Large intestine (tissue), 3 donors: ENCODE results near the gene CALB2. TPM values are rescaled to one million over a fixed set of nuclear protein-coding genes. Genes with fewer than 3 reads are reported as not detected.
"Not testable (repeated sequence)": the region's sequence is repeated elsewhere in the genome, so short reads cannot be mapped to it uniquely, and the experiment has no call there.

ENCODE experiments used
- DNase-seq, 2 donors: peaks; one replicate each; pipeline versions ENCODE4 v3.0.0 to v3.0.0-alpha.2; 2013
- H3K27ac ChIP-seq: one replicate; pipeline ENCODE4 v1.5.1; 2013; ENCODE audit warnings: low read length
- H3K27me3 ChIP-seq: 2 replicates; pipeline ENCODE4 v1.6.1; 2013; ENCODE audit warnings: low read length; ENCODE audit not compliant: control insufficient read depth, insufficient read depth
- H3K36me3 ChIP-seq: 2 replicates; pipeline ENCODE4 v1.6.1; 2013; ENCODE audit warnings: low read length; ENCODE audit not compliant: control insufficient read depth, insufficient read depth
- H3K4me1 ChIP-seq: one replicate; pipeline ENCODE4 v1.6.1; 2013; ENCODE audit warnings: low read length; ENCODE audit not compliant: control insufficient read depth, insufficient read depth
- H3K4me3 ChIP-seq: one replicate; pipeline ENCODE4 v1.5.1; 2013; ENCODE audit warnings: low read length
- H3K9me3 ChIP-seq: one replicate; pipeline ENCODE4 v1.6.1; 2013; ENCODE audit warnings: mild to moderate bottlenecking, low read depth, low read length, moderate library complexity; ENCODE audit not compliant: control insufficient read depth
- WGBS: methylation state at CpG from one replicate; pipeline ENCODE4 v1.1.5; 2013; ENCODE audit warnings: low lambda C conversion rate; ENCODE audit not compliant: insufficient coverage; 5-methylcytosine and 5-hydroxymethylcytosine counted together
- polyA plus RNA-seq: library from polyadenylated mRNA; unstranded; fragments of 120-200 nt; gene quantifications from one replicate; pipeline ENCODE4 v1.2.1, GENCODE V29; 2013

CALB2 gene
- polyA plus RNA-seq, 1 donor, result 1.5 TPM

DNA sequence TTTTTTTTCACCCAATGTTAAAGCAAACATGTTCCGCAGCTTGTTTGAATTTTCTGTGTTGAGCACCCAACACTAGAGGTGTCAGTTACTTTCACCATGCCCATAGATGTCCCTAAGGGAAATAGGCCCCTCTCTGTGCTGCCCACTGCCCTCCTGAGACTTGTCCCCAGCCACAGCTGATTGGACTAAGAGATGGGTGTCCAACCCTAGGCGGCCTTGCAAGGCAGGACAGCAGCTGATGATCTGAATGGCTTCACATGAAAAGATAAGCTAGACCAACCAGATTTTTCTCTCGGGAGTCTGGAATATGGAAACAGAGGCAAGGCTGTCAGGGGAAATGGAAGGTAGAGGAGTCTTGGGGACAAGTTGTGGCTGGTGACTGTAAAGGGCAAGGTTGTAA lies 6.1 kb upstream of the CALB2 start:
- H3K27me3 ChIP-seq, result peaks cover 5% of the 10 kb centered on the region
- H3K36me3 ChIP-seq, result no peaks in the 10 kb centered on the region
- H3K27ac ChIP-seq, result no peak overlapping the region
- WGBS, result 100% methylated on average over 1 of the region's 3 CpGs
- no peak overlapping the region for H3K4me3 ChIP-seq
- H3K4me1 ChIP-seq, result no peaks in the 10 kb centered on the region
- no peaks in the 10 kb centered on the region for H3K9me3 ChIP-seq
- no peak for DNase-seq

GRCh38 chr16:71352963-71353460 lies 5.5 kb upstream of the CALB2 start:
- no peaks in the 10 kb centered on the region for H3K4me1 ChIP-seq
- H3K27ac ChIP-seq, result no peak overlapping the region
- H3K27me3 ChIP-seq, result peaks cover 11% of the 10 kb centered on the region
- H3K9me3 ChIP-seq, result no peaks in the 10 kb centered on the region
- no peak for DNase-seq
- H3K36me3 ChIP-seq, result no peaks in the 10 kb centered on the region
- no peak overlapping the region for H3K4me3 ChIP-seq
- WGBS, result no CpG with 5 or more reads among the region's 1 CpG

- peaks cover 16% of the 10 kb centered on the region for H3K27me3 ChIP-seq
- H3K9me3 ChIP-seq, result no peaks in the 10 kb centered on the region
- H3K27ac ChIP-seq, result no peak overlapping the region
- H3K4me3 ChIP-seq, result no peak overlapping the region
- DNase-seq, result no peak
- H3K36me3 ChIP-seq, result no peaks in the 10 kb centered on the region
- WGBS, result 83% methylated on average over 1 of the region's 5 CpGs
- no peaks in the 10 kb centered on the region for H3K4me1 ChIP-seq
Observed at GRCh38 chr16:71353736-71354135, 4.8 kb upstream of the CALB2 start.

GRCh38 chr16:71354156-71354555 lies 4.4 kb upstream of the CALB2 start:
- no peaks in the 10 kb centered on the region for H3K4me1 ChIP-seq
- H3K9me3 ChIP-seq, result no peaks in the 10 kb centered on the region
- DNase-seq, result no peak
- H3K36me3 ChIP-seq, result no peaks in the 10 kb centered on the region
- H3K27me3 ChIP-seq, result peaks cover 19% of the 10 kb centered on the region
- H3K27ac ChIP-seq, result no peak overlapping the region
- H3K4me3 ChIP-seq, result no peak overlapping the region
- no CpG with 5 or more reads among the region's 4 CpGs for WGBS

GRCh38 chr16:71356051-71356740 lies 2.3 kb upstream of the CALB2 start:
- no peak for DNase-seq
- H3K4me3 ChIP-seq, result no peak overlapping the region
- no peaks in the 10 kb centered on the region for H3K9me3 ChIP-seq
- H3K36me3 ChIP-seq, result no peaks in the 10 kb centered on the region
- H3K27ac ChIP-seq, result no peak overlapping the region
- H3K27me3 ChIP-seq, result peaks cover 37% of the 10 kb centered on the region
- WGBS, result 70% methylated on average over 2 of the region's 7 CpGs
- no peaks in the 10 kb centered on the region for H3K4me1 ChIP-seq

DNA sequence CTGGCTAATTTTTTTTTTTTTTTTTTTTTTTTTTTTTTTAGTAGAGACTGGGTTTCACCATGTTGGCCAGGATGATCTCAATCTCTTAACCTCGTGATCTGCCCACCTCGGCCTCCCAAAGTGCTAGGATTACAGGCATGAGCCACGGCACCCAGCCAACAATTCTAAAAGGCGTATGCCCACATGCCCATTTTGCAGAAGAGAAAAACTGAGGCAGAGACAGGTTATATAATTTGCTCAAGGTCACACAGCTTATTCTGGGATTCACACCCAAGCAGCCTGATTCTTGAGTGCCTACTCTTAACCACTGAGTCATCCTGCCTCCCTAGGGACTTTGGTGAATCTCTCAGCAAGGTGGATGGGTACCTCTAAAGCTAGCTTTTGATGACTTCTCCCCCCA lies 1.6 kb upstream of the CALB2 start:
- H3K4me3 ChIP-seq, DNase-seq, H3K27ac ChIP-seq, H3K9me3 ChIP-seq, H3K36me3 ChIP-seq, H3K4me1 ChIP-seq: not testable (repeated sequence)
- no CpG with 5 or more reads among the region's 4 CpGs for WGBS
- H3K27me3 ChIP-seq, result peaks cover 37% of the 10 kb centered on the region

DNA sequence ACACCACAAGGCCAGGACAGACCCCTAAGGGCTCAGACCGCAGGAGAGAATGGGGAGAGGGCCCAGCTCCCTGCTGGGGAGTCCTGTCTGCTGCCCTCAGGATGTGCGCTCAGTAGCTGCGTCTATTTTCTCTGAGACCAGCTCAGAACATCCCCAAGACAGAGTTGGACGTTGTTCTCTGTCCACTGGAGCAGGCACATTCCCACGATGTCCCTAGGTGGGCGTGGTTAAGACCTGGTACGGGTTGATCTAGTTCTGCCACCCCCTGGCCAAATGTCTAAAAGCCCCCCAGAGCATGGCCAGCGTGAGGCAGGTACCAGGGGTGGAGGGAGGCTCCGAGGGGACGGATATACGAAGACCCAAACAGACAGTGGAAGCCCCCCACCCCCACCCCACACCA lies 842 bp upstream of the CALB2 start:
- no peaks in the 10 kb centered on the region for H3K4me1 ChIP-seq
- peaks cover 37% of the 10 kb centered on the region for H3K27me3 ChIP-seq
- H3K9me3 ChIP-seq, result no peaks in the 10 kb centered on the region
- no CpG with 5 or more reads among the region's 11 CpGs for WGBS
- H3K27ac ChIP-seq, result no peak overlapping the region
- no peak overlapping the region for H3K4me3 ChIP-seq
- H3K36me3 ChIP-seq, result no peaks in the 10 kb centered on the region
- DNase-seq, result no peak

- Histone ChIP-seq H3K36me3 (no peaks in the 10 kb centered on the region), H3K27me3 (peaks cover 41% of the 10 kb centered on the region), H3K27ac (no peak overlapping the region), H3K9me3 (no peaks in the 10 kb centered on the region), H3K4me3 (no peak overlapping the region), H3K4me1 (no peaks in the 10 kb centered on the region)
- WGBS, result no CpG with 5 or more reads among the region's 6 CpGs
- no peak for DNase-seq
Observed at GRCh38 chr16:71359431-71359830, 908 bp downstream of the CALB2 start.

GRCh38 chr16:71360378-71360777 lies 1.9 kb downstream of the CALB2 start:
- WGBS, result no CpG with 5 or more reads among the region's 2 CpGs
- peaks cover 47% of the 10 kb centered on the region for H3K27me3 ChIP-seq
- no peaks in the 10 kb centered on the region for H3K36me3 ChIP-seq
- no peak overlapping the region for H3K4me3 ChIP-seq
- DNase-seq, result no peak
- no peak overlapping the region for H3K27ac ChIP-seq
- H3K9me3 ChIP-seq, result no peaks in the 10 kb centered on the region
- no peaks in the 10 kb centered on the region for H3K4me1 ChIP-seq

- no peak for DNase-seq
- no CpG with 5 or more reads among the region's 9 CpGs for WGBS
- H3K4me1 ChIP-seq, result no peaks in the 10 kb centered on the region
- no peak overlapping the region for H3K27ac ChIP-seq
- H3K4me3 ChIP-seq, result no peak overlapping the region
- no peaks in the 10 kb centered on the region for H3K9me3 ChIP-seq
- no peaks in the 10 kb centered on the region for H3K36me3 ChIP-seq
- peaks cover 31% of the 10 kb centered on the region for H3K27me3 ChIP-seq
Observed at GRCh38 chr16:71364133-71364681, 5.7 kb downstream of the CALB2 start.

GRCh38 chr16:71365021-71365420 lies 6.5 kb downstream of the CALB2 start:
- no CpG with 5 or more reads among the region's 10 CpGs for WGBS
- DNase-seq, result no peak
- no peaks in the 10 kb centered on the region for H3K4me1 ChIP-seq
- H3K9me3 ChIP-seq, result no peaks in the 10 kb centered on the region
- no peak overlapping the region for H3K27ac ChIP-seq
- peaks cover 23% of the 10 kb centered on the region for H3K27me3 ChIP-seq
- no peaks in the 10 kb centered on the region for H3K36me3 ChIP-seq
- no peak overlapping the region for H3K4me3 ChIP-seq
